Keratinocyte (primary cell): ENCODE results near the gene ANAPC5.

ENCODE experiments used
- EZH2 ChIP-seq: IDR thresholded peaks from one replicate; pipeline ENCODE4 v1.6.1; 2012; ENCODE audit warnings: inconsistent platforms, mild to moderate bottlenecking, low read length, moderate library complexity
- TF ChIP-seq, protein P1 (sequence below), 3 experiments: IDR thresholded peaks in 1 of 3; conservative IDR thresholded peaks in 1 of 3; optimal IDR thresholded peaks in 1 of 3; 2 replicates in 2 of 3; 3 replicates in 1 of 3; pipeline versions ENCODE3 to v1.5.1; 2011; ENCODE audit warnings: low read length in 3 of 3, mild to moderate bottlenecking in 3 of 3, moderate library complexity in 2 of 3, control low read depth in 1 of 3, inconsistent platforms in 1 of 3; ENCODE audit not compliant: insufficient read depth in 2 of 3; ENCODE audit errors: extremely low read depth in 1 of 3

DNA sequence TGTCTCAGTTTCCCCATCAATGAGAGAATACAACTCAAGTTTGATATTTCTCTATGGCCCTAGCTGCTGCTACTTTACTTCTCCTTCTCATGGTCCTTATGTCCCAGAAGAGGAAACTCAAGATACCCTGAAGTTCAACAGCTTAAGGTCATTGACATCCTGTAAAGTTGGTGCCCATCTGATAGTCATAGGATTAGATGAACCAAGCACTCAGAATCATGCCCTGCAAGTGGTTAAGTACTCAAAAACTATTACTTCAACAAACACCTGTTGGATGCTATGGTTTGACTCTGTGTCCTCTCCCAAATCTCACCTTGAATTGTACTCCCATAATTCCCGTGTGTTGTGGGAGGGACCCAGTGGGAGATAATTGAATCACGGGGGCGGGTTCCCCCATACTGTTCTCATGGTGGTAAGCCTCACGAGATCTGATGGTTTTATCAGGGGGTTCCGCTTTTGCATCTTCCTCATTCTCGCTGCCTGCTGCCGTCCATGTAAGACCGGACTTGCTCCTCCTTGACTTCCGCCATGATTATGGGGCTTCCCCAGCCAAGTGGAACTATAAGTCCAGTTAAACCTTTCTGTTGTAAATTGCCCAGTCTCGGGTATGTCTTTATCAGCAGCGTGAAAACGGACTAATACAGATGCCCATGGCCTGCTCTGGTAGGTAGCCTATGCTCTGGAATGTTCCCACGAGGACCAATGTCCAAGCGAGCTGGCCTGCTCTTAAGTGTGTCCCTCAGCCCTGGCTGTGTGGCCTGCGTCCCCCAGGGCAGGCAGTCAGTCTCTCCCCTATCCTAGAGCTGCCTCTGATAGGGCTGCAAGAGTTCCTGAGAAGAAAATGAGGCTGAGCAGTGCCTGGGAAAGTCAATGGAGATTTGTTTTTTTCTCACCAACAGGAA is 73.8 kb downstream of the ANAPC5 start:
- TF ChIP-seq, protein P1, sequence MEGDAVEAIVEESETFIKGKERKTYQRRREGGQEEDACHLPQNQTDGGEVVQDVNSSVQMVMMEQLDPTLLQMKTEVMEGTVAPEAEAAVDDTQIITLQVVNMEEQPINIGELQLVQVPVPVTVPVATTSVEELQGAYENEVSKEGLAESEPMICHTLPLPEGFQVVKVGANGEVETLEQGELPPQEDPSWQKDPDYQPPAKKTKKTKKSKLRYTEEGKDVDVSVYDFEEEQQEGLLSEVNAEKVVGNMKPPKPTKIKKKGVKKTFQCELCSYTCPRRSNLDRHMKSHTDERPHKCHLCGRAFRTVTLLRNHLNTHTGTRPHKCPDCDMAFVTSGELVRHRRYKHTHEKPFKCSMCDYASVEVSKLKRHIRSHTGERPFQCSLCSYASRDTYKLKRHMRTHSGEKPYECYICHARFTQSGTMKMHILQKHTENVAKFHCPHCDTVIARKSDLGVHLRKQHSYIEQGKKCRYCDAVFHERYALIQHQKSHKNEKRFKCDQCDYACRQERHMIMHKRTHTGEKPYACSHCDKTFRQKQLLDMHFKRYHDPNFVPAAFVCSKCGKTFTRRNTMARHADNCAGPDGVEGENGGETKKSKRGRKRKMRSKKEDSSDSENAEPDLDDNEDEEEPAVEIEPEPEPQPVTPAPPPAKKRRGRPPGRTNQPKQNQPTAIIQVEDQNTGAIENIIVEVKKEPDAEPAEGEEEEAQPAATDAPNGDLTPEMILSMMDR (optimal IDR thresholded peaks at IDR 0.05 in 1 of 3, IDR thresholded peaks at IDR 0.05 in 1 of 3, conservative IDR thresholded peaks at IDR 0.05 in 1 of 3; ENCODE audit: extremely low read depth in 1 of 3, insufficient read depth in 2 of 3, low read length in 3 of 3) = no peak
- TF ChIP-seq EZH2 = no peak
